ENCODE measurements around the gene USP32.

USP32 gene

DNA sequence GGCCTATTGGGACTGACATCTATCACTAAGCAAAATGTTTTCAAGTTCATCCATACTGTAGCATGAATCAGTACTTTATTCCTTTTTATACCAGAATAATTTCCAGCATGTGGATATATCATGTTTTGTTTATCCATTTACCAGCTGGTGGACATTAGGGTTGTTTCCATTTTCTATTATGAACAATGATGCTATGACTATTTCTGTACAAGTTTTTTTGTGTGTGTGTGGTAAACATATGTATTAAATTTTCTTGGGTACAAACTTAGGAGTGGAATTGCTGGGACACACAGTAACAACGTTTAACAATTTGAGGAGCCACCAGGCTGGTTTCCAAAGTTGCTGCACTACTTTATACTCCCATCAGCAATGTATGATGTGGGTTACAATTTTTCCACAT lies 91.0 kb downstream of the USP32 start:
- no peak for DNase-seq (ENCODE audit: low read depth)

DNA sequence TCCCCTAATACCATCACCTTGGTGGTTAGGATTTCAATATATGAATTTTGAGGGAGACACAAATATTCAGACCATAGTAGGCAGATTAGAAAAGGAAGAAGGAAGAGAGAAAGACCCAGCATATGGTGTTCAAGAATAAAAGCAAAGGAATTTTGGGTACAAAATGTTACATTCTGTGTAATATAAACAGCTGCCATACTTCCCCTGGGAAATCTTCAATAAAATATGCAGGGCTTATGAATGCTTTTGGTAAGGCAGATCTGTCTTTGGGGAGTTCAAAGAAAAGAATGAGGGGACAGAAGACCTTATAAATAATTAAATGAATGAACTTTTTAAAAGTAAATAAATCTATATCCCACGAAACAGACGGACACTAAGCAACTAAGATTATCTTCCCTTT lies 91.9 kb downstream of the USP32 start:
- DNase-seq (ENCODE audit: low read depth) = no peak

DNA sequence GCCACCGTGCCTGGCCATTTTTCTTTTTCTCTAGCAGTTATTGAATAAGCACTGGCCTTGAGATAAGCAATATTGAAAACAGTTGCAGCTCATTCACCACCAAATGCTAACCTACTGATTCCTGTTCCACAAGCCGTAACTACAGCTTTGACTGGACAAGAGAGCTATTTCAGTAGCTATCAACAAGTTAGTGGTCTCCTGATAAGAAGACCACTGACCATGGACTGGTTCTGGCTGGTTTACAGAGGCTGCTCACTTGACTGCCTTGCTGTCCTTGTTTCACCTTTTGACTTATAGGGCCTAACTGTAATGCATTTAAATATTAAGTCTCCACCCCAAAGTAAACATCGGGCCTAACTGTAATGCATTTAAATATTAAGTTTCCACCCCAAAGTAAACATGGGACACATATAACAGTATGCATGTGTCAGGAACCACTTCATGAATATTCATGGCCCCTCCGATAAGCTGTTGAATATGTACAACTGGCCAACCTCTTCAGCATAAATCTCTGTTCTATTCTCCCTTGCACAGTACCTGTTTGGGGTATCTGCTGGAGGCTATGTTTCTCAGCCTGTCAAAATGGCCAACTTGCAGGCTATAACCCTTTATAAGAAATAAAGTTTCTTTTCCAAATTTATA lies 94.1 kb downstream of the USP32 start:
- DNase-seq (ENCODE audit: low read depth) = no peak

DNA sequence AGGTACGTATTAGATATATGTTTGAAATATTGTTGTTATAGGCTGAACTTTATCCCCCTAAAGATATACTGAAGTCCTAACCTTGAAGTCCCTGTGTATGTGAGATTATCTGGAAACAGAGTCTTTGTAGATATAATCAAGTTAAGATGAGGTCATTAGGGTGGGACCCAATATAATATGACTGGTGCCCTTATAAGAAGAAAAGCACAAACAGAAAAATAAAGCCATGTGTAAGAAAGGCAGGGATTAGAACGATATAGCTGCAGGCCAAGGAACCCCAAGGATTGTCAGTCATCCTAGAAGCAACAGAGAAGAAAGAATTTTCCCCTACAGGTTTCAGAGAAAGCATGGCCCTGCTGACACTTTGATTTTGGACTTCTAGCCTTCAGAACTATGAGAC lies 95.8 kb downstream of the USP32 start:
- DNase-seq (ENCODE audit: low read depth) = no peak

DNA sequence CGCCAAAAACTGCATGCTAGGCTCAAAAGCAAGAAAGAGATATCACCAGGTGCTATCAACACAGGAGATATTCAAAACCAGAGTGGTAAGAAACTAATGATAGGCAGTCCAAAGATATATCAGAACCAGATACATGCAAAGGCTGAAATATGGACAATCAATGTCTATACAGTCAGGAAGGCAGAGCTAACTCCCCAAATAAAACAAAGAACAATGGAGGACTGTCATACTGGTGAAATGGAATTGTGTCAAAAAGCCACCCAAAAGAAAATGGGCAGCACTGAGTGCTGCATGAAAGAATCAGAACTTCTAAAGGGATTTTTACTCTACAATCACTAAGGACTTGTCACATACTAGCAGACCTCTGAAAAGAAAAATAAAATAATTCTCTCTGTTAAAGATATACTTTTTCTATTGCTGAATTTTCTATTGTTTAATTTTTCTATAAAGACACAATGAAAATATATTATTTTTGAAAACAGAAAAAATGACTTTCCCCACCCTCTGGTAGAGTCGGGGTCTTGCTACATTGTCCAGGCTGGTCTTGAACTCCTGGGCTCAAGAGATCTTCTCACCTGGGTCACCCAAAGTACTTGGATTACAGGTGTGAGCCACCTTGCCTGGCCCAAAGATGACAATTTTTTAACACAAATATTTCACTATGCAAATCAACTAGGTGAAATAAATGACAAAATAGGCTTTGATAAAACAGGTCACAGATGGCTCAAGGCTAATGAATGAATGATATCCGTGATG lies 98.2 kb downstream of the USP32 start:
- DNase-seq (ENCODE audit: low read depth) = no peak

DNA sequence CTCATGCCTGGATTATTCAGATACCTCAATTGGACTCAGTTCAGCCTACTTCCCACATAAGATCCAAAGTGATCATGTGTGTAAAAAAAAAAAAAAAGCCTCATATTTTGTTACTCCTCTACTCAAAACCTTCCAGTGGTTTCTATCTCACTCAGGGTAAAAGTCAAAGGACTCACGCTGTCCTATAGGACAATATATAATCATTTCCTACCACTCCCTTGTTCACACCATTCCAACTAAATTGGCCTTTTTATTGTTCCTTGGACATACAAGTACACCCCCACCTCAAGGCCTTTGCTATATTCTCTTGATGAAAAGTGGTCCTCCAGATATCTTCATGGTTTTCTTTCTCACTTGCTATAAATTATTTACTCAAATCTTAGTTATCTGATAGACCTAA lies 99.2 kb downstream of the USP32 start:
- no peak for DNase-seq (ENCODE audit: low read depth)

DNA sequence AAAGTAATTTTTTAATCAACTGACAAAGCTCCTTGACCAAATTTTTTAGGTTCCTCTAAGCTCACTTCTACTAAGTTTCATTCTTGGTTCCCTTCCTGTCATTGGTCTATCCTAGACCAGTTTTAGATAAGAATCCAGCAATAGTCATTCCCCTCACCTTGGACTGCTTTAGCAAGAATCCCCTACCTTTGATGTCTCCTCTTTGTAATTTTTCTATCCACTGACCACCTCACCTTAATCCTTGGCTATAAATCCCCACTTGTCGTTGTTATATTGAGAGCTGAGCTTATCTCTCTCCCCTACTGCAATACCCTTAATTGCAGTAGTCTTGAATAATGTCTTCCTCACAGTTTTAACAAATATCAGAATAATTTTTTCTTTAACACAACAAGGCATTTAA lies 107.2 kb downstream of the USP32 start:
- no peak for DNase-seq (ENCODE audit: low read depth)

DNA sequence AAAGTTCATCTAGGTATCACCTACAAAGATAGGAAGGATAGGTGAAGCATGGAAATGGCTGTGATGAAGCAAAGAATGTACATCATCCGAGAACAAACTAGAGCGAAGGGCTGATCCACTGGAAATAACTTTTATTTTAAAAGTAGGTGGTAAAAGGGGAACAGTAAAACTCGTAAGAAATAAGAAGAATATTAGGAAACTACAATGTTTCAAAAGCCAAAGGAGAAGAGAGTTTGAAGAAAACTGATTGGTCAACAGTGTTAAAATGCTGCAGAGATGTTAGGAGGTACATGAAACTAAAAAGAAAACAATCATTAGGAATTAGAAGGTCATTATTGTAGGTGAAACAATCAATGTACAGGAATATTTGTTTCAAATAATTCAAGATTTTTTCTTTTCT lies 108.1 kb downstream of the USP32 start:
- DNase-seq (ENCODE audit: low read depth) = no peak

DNA sequence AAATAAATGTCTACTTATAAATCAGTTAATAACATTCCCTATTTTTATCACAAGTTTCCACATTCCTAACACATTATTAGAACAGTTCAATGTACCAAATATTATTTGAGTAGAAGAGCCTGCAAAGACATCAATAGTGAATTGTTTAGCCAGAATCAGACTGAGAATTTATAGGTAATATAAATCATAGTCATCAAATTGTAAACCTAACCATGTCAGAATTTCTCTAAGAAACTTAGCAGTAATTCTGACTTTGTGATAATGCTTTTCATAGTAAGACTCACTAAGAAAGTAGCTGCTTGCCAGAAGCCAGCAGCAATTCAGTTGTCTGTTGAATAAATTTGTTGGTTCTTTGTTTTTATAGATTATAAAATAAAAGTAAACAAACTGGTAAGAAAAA lies 111.3 kb downstream of the USP32 start:
- no peak for DNase-seq (ENCODE audit: low read depth)

DNA sequence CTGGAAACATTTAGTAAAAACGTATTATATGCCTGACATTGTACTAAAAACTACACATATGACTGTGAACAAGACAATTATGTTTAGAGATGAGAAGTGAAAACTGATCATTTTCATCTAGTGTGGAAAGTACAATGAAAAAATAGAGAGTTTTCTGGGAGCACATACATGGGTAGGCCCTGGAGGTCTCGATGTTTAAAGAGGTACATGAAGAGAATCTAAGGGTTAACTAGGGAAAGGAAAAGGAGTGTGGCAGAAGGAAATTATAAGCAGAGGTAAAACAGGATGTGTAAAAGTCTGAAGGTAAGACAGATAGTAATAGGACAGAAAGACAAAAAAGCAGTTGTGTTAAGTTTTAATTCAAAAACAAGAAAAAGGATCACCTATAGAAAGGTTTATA lies 113.7 kb downstream of the USP32 start:
- no peak for DNase-seq (ENCODE audit: low read depth)

DNA sequence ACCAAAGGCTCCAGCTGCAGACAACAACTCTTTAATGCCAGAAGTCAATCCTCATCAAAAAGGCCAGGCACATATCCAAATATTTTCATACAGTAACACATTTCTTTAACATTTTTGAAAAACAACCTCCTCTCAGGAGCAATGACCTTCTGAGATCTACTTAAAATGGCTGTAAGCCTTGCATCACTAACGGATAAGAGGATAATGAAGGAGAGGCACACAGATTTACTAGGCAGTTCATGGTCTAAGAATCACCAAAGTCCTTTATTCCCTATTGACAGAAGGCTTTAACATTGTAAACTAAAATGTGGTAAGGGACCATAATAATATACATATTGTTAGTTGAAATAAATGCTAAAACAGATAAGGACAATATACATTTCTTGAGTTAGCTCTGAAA lies 114.7 kb downstream of the USP32 start:
- no peak for DNase-seq (ENCODE audit: low read depth)

DNA sequence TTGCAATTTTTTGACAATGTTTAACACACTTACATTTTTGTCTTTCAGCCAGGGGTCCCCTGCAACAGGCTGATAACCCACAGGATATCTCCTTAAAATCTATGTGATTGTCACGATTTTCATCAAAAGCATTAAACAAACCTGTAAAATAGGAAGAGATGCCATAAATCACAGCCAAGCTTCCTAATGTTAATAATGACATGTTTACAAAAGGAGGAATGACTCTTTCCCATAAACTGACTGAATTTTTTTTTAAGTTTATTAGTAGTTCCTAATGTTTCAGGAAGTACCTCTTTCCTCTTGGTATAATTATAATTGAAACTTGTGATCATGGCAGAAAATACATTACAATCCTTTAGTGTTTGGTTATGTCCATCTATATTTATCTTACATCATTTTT lies 122.5 kb downstream of the USP32 start:
- DNase-seq (ENCODE audit: low read depth) = no peak

DNA sequence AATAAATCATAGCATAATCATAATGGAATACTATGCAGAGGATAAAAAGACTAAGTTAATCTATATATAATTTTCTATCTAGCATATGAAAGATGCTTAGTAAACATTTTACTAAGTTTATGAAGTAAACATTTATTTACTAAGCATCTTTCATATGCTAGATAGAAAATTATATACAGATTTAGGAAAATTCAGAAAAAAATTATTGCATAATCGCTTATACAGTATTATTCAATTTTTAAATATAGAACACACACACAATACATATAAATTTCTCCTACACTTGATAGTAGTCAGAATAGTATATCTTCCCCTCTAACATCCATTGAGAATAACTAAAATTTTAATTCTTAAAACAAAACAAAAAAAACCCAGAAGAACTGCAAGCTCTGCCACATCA lies 131.4 kb downstream of the USP32 start:
- no peak for DNase-seq (ENCODE audit: low read depth)

DNA sequence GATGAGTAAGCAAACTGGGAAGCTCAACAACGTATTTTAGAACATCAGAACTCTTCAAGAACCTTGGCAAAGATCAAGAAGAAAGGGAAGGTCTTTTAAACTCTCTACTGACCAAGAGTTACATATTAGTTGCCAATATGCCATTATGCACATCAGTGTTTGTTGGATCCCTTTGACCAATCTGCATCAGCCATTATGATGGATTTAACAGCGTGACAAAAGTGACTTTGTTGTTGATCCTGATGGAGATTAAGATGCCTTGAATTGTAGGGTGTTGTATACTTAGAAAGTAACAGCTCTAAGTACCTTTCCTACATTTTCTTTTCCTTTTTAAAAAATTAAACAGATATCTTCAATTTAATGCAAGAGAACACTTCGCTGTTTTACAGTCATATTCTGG lies 133.6 kb downstream of the USP32 start:
- DNase-seq (ENCODE audit: low read depth) = no peak

DNA sequence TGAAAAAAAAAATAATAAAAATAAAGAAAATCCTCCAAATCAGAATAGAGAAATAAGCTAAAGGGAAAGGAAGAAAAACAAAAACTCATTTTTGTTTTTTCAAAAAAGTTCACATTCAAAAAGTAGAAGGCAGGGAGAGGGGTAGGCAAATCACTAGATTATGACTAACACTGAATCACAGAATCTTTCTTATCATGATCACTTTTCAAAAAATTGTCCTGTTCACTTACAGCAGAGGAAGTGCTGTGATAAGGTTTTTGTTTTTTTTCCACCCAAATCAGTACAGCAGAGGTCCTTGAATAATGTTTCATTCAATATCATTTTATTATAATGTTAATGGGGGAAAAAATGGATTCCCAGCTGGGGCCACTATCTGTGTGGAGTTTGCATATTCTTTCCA lies 135.8 kb downstream of the USP32 start:
- DNase-seq (ENCODE audit: low read depth) = no peak

DNA sequence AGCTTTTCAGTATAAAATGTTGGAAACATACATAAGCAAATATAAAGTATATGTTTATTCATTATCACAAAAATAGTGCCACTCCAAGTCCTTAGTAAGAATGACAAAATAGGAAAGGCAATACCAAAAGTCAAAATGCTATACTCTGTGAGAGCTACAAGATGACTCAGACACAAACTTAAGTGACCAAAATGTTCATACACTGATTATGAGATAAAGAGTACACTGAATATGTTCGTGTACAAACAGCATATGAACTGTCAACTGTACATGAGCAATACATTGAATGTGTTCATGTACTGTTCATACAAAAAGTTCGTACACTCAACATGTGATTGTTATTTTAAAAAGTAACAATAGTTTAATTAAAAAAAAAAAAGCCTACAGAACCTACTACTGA lies 138.9 kb downstream of the USP32 start:
- DNase-seq (ENCODE audit: low read depth) = no peak

DNA sequence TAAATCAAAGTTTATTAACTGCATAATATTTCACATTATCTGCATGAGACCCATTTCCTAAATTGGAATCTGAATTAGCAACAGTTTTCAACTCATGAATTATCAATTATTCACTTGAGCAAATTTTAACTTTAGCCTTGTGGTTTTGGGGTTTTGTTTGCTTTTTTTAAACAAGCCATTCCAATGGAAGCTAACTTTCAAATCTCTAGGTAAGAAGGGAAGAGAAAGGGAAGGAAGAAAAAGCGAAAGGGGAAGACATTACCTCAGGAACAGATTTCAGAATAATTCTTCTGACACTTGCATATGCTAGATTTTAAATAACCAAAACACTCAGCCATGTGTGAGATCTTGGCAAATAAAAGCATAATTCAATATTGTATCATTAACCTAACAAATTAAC lies 139.5 kb downstream of the USP32 start:
- DNase-seq (ENCODE audit: low read depth) = no peak

DNA sequence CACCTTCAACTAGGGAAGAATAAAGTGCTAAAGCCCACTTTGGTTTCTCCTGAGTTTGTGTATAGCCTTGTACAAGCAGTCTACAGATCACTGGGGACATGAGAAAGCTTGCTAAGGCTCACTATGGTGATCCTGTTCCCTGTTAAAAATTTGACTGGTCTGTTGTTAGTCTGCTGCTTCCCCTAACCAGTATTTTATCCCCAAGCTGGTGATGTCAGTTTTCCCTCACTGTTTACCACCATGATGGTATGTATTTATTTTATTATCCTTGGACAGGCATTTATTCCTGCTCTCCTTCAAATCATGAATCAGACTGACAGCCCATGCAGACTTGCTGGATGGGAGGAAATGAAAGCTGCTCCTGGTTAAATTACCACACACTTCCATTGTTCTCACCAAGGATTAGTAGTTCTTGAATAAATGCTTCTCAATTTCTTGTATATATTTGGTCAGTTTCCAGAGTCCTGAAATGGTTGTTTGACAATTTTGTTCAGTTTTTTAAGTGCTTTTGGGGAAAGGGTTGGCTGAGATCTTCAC lies 142.6 kb downstream of the USP32 start:
- DNase-seq (ENCODE audit: low read depth) = no peak

DNA sequence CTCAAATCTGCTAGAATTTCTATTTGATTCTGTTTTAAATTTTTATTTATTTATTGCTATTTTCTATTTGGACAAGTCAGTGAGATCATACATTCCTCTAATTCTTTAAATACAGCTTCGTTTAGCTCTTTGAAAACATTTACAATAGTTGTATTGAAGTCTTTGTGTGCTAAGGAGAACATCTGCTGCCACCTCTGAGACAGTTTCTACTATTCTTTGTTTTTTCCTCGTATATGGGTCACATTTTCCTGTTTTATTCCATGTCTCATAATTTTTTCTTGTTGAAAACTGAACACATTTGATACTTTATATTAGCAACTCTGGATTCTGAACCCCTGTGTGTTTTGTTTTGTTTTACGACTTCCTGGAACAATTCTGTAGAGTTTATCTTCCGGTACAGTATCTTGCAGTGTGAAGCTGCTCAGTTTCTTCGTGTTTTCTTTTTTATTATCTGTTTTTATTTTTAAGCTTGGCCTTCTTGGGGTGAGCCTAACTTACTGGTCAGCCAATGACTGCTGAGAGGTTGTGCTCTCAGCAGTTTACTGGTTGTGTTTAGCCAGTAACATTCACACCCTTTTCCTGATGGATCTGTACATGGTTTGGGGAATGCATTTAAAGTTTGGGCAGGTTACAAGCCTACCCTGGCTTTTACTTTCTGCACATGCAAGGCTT lies 143.2 kb downstream of the USP32 start:
- no peak for DNase-seq (ENCODE audit: low read depth)

DNA sequence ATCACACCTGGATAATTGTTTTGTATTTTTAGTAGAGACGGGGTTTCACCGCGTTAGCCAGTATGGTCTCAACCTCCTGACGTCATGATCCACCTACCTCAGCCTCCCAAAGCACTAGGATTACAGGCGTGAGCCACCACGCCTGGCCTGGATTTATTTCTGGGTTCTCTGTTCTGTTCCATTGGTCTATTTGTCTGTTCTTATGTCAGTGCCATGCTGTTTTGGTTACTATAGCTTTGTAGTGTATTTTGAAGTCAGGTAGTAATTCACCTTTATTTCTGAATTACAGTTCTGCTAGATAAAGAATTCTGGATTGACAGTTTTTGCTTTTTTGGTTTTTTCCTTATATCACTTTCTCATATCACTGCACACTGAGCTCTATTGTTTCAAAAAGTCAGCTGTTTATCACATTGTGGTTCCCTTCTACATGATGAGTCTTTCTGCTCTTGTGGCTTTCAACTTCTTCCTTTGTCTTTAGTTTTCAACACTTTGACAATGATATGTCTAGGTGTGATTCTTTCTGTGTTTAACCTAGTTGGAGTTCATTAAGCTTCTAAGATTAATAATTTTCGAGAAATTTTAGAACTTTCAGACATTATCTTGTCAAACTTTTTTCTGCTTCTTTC lies 144.0 kb downstream of the USP32 start:
- no peak for DNase-seq (ENCODE audit: low read depth)

DNA sequence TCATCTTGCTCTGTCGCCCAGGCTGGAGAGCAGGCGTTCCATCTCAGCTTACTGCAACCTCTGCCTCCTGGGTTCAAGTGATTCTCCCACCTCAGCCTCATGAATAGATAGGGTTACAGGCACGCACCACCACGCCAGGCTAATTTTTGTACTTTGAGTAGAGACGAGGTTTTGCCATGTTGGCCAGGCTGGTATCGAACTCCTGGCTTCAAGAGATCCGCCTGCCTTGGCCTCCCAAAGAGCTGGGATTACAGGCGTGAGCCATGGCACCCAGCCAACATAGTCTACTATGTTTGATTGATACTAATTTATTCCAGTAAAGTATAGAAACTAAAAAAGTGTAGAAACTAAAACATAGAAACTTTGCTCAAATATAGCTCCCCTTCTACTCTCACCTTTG lies 147.3 kb downstream of the USP32 start:
- DNase-seq (ENCODE audit: low read depth) = no peak

DNA sequence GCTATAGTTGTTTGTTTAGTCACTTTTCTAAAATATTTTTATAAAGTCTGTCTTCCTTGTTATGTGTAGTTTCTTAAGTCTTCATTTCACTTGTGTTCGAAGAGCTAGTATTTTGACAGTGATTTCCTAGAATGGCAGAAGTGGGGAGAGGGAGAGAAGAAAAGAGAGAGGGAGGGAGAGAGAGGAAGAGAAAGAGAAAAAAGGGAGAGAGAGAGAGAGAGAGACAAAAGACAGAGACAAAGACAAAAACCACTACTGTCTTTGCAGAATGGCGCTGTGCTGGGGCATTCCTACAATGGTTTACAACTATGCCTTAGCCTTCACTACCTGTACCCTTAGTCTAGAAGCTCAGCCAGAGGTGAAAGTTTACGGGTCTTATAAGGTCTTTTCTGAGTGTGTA lies 151.6 kb downstream of the USP32 start:
- no peak for DNase-seq (ENCODE audit: low read depth)

DNA sequence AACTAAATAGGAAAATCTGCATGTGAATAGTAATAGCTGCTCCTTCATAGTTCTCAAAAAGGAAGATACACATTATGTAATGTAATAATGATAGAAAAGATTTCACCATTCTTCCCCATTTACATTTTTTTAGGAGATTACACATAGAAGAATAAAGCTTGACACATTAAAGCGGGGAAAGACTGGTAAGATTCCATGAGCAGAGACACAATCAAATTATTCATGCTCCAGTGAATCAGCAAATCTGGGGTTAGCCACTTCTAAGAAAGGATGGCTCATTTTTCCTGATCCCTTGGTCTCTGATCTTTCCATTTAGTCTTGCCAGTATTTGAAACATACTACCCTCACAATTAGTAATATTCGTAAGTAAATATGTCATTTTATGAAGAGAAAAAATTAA lies 160.2 kb downstream of the USP32 start:
- DNase-seq (ENCODE audit: low read depth) = no peak
